Stimulated activated naive CD4-positive, alpha-beta T cell (primary cell): Measurements from ENCODE around the gene NBL1.
"Not testable (repeated sequence)": the region's sequence is repeated elsewhere in the genome, so short reads cannot be mapped to it uniquely, and the experiment has no call there.

Experiments
- DNase-seq, 6 experiments: peaks; one replicate each; lab custom pipeline; 2025; lab: John Stamatoyannopoulos, UW

NBL1 gene

GRCh38 chr1:19622204-19622603 is 21.9 kb upstream of the NBL1 start:
- DNase-seq, result no peak

- no peak for DNase-seq
Measured at GRCh38 chr1:19623523-19623922, 20.6 kb upstream of the NBL1 start.

- no peak for DNase-seq
Measured at GRCh38 chr1:19625291-19625937, 18.7 kb upstream of the NBL1 start.

GRCh38 chr1:19628879-19629278 is 15.2 kb upstream of the NBL1 start:
- DNase-seq, result no peak

- no peak for DNase-seq
Measured at GRCh38 chr1:19629357-19629756, 14.8 kb upstream of the NBL1 start.

- not testable (repeated sequence) for DNase-seq
Measured at GRCh38 chr1:19630192-19630591, 13.9 kb upstream of the NBL1 start.

GRCh38 chr1:19630720-19631395 is 13.3 kb upstream of the NBL1 start:
- no peak for DNase-seq

GRCh38 chr1:19632211-19632610 is 11.9 kb upstream of the NBL1 start:
- no peak for DNase-seq

GRCh38 chr1:19633106-19633505 is 11.0 kb upstream of the NBL1 start:
- DNase-seq, result no peak

GRCh38 chr1:19635064-19635463 is 9.0 kb upstream of the NBL1 start:
- DNase-seq, result not testable (repeated sequence)

GRCh38 chr1:19635646-19636045 is 8.5 kb upstream of the NBL1 start:
- DNase-seq, result no peak

GRCh38 chr1:19636065-19636464 is 8.0 kb upstream of the NBL1 start:
- no peak for DNase-seq

- DNase-seq, result not testable (repeated sequence)
Measured at GRCh38 chr1:19636749-19637148, 7.4 kb upstream of the NBL1 start.

- no peak for DNase-seq
Measured at GRCh38 chr1:19637606-19638005, 6.5 kb upstream of the NBL1 start.

GRCh38 chr1:19639228-19639627 is 4.9 kb upstream of the NBL1 start:
- DNase-seq, result not testable (repeated sequence)

GRCh38 chr1:19639999-19640362 is 4.1 kb upstream of the NBL1 start:
- DNase-seq, result no peak

- DNase-seq, result no peak
Measured at GRCh38 chr1:19640363-19641316, 3.5 kb upstream of the NBL1 start.

- no peak for DNase-seq
Measured at GRCh38 chr1:19643121-19643520, 990 bp upstream of the NBL1 start.

GRCh38 chr1:19644395-19644680 is 227 bp downstream of the NBL1 start:
- DNase-seq, result no peak

- DNase-seq, result peak in 5 of 6 experiments; percentile 16 to 52 (median 22)
Measured at GRCh38 chr1:19644681-19645410, 735 bp downstream of the NBL1 start.

GRCh38 chr1:19645411-19646251 is 1.5 kb downstream of the NBL1 start:
- peak in 1 of 6 experiments; percentile 8 for DNase-seq
